HCT116 (cell line): ENCODE measurements around the gene AAK1. TPM values are rescaled to one million over a fixed set of nuclear protein-coding genes. Genes with fewer than 3 reads are reported as not detected.

Source experiments
- ATAC-seq: fragments of 200-7000 bp; cut with Tn5 transposase; 2 replicates; pipeline ENCODE4 v1.9.1; 2020; ENCODE audit warnings: mild to moderate bottlenecking, moderate library complexity
- BruUV-seq: library from RNA; stranded (reverse); fragments of 400-500 nt; replicated peaks from 2 replicates; lab custom pipeline; 2021; lab: Mats Ljungman, UMichigan
- CTCF ChIA-PET: fragments of 300-600 bp; sonication (Branson Sonifier 250); formaldehyde crosslinking; loops from one replicate; lab custom pipeline; 2021; ENCODE audit warnings: antibody characterized with exemption; lab: Charles Lee
- POLR2A ChIA-PET: fragments of 300-600, 350-600 bp; sonication (Branson Sonifier 250); formaldehyde crosslinking; loops from one replicate; lab custom pipeline; 2021; ENCODE audit warnings: antibody characterized with exemption; lab: Charles Lee
- RAD21 ChIA-PET, 2 experiments: fragments of 300-600 bp; sonication (Branson Sonifier 250); formaldehyde crosslinking; loops; one replicate each; lab custom pipeline; 2023; ENCODE audit warnings: low total read pairs in 2 of 2; ENCODE audit not compliant: uncharacterized antibody in 2 of 2, unreplicated experiment in 2 of 2, low non-redundant PET in 1 of 2; lab: Charles Lee
- DNase-seq: peaks from one replicate; pipeline ENCODE4 v3.0.0-alpha.2; 2010; ENCODE audit warnings: low read depth, low spot score
- H2AFZ ChIP-seq: fragments of 200-600 bp; shearing (Covaris generic), sonication (generic); 2 replicates; pipeline ENCODE4 v1.6.1; 2017; ENCODE audit warnings: low read depth, mixed run types, mixed read lengths, antibody characterized with exemption, low read length; ENCODE audit not compliant: poor library complexity, severe bottlenecking
- H3K27ac ChIP-seq: 2 replicates; pipeline ENCODE4 v1.5.1; 2012; ENCODE audit warnings: low read depth, low read length
- H3K27me3 ChIP-seq: fragments of 200-600 bp; sonication (generic); 2 replicates; pipeline ENCODE4 v1.6.1; 2016; ENCODE audit warnings: mixed run types, low read length, mixed read lengths; ENCODE audit not compliant: insufficient read depth
- H3K36me3 ChIP-seq, 2 experiments: fragments of 200-500 bp in 1 of 2; fragments of 200-600 bp in 1 of 2; sonication (Bioruptor generic) in 1 of 2; sonication (generic) in 1 of 2; 2 replicates each; pipeline versions ENCODE4 v1.5.1 to v1.6.1; 2014 to 2016; ENCODE audit warnings: low read length in 2 of 2, inconsistent platforms in 1 of 2, mixed read lengths in 1 of 2, mixed run types in 1 of 2; ENCODE audit not compliant: insufficient read depth in 2 of 2, control insufficient read depth in 1 of 2
- H3K4me1 ChIP-seq, 2 experiments: fragments of 200-600 bp in 1 of 2; sonication (generic) in 1 of 2; 2 replicates each; pipeline versions ENCODE4 v1.5.1 to v1.6.1; 2012 to 2017; ENCODE audit warnings: low read length in 2 of 2, inconsistent platforms in 1 of 2, mild to moderate bottlenecking in 1 of 2, mixed read lengths in 1 of 2, mixed run types in 1 of 2, moderate library complexity in 1 of 2; ENCODE audit not compliant: insufficient read depth in 2 of 2, control insufficient read depth in 1 of 2
- H3K4me2 ChIP-seq: fragments of 200-600 bp; sonication (generic); 2 replicates; pipeline ENCODE4 v1.6.1; 2017; ENCODE audit warnings: mixed run types, low read length, mixed read lengths
- H3K4me3 ChIP-seq, 2 experiments: fragments of 200-600 bp in 1 of 2; sonication (generic) in 1 of 2; replicated peaks in 1 of 2; 2 replicates each; pipeline ENCODE4 v1.5.1; 2011 to 2016; ENCODE audit warnings: low read length in 2 of 2, control low read depth in 1 of 2, low read depth in 1 of 2, mild to moderate bottlenecking in 1 of 2, mixed read lengths in 1 of 2, mixed run types in 1 of 2
- H3K79me2 ChIP-seq: fragments of 200-600 bp; sonication (generic); 2 replicates; pipeline ENCODE4 v1.6.1; 2017; ENCODE audit warnings: mild to moderate bottlenecking, mixed run types, low read length, moderate library complexity, mixed read lengths; ENCODE audit not compliant: insufficient read depth
- H3K9ac ChIP-seq: fragments of 200-600 bp; sonication (generic); 2 replicates; pipeline ENCODE4 v1.6.1; 2016; ENCODE audit warnings: low read length, mixed read lengths
- H3K9me2 ChIP-seq: fragments of 200-600 bp; sonication (generic), shearing (Covaris generic); 2 replicates; pipeline ENCODE4 v1.6.1; 2017; ENCODE audit warnings: mixed run types, mild to moderate bottlenecking, moderate library complexity; ENCODE audit not compliant: insufficient read depth
- H3K9me3 ChIP-seq, 2 experiments: fragments of 200-500 bp in 1 of 2; fragments of 200-600 bp in 1 of 2; sonication (Bioruptor generic) in 1 of 2; sonication (generic) in 1 of 2; 2 replicates each; pipeline ENCODE4 v1.6.1; 2014 to 2017; ENCODE audit warnings: low read length in 2 of 2, mixed read lengths in 2 of 2, inconsistent platforms in 1 of 2, low read depth in 1 of 2, mild to moderate bottlenecking in 1 of 2, mixed run types in 1 of 2, moderate library complexity in 1 of 2; ENCODE audit not compliant: control insufficient read depth in 1 of 2, insufficient read depth in 1 of 2
- H4K20me1 ChIP-seq: fragments of 200-600 bp; sonication (generic), shearing (Covaris generic); 2 replicates; pipeline ENCODE4 v1.6.1; 2017; ENCODE audit warnings: mixed run types, mild to moderate bottlenecking, moderate library complexity; ENCODE audit not compliant: insufficient read depth
- ATF3 ChIP-seq: IDR thresholded peaks from 2 replicates; pipeline ENCODE4 v1.6.1; 2012
- CBX3 ChIP-seq: IDR thresholded peaks from 2 replicates; pipeline ENCODE4 v1.6.1; 2012; ENCODE audit warnings: low read depth
- CEBPB ChIP-seq: IDR thresholded peaks from 2 replicates; pipeline ENCODE4 v1.6.1; 2012; ENCODE audit warnings: low read depth
- EZH2phosphoT487 ChIP-seq: fragments of 200-600 bp; IDR thresholded peaks from 2 replicates; pipeline ENCODE4 v1.6.1; 2018; ENCODE audit warnings: antibody characterized with exemption, borderline replicate concordance
- JUND ChIP-seq: IDR thresholded peaks from 2 replicates; pipeline ENCODE4 v1.6.1; 2012
- MAX ChIP-seq: IDR thresholded peaks from 2 replicates; pipeline ENCODE4 v1.6.1; 2012
- POLR2A ChIP-seq: IDR thresholded peaks from 2 replicates; pipeline ENCODE4 v1.7.0; 2011; ENCODE audit warnings: borderline replicate concordance; ENCODE audit not compliant: insufficient read depth, insufficient read length; ENCODE audit errors: extremely low read depth
- POLR2AphosphoS5 ChIP-seq: IDR thresholded peaks from 2 replicates; pipeline ENCODE4 v1.6.1; 2011; ENCODE audit warnings: mild to moderate bottlenecking, low read depth, low read length, moderate library complexity
- REST ChIP-seq: IDR thresholded peaks from 2 replicates; pipeline ENCODE4 v1.6.1; 2012; ENCODE audit warnings: low read depth
- YY1 ChIP-seq: IDR thresholded peaks from 2 replicates; pipeline ENCODE4 v1.6.1; 2011; ENCODE audit warnings: low read length, low read depth, moderate library complexity, mild to moderate bottlenecking; ENCODE audit not compliant: insufficient replicate concordance; ENCODE audit errors: extremely low read depth
- ZBTB33 ChIP-seq: IDR thresholded peaks from 2 replicates; pipeline ENCODE4 v1.6.1; 2011; ENCODE audit warnings: mild to moderate bottlenecking, low read length, moderate library complexity; ENCODE audit not compliant: insufficient replicate concordance; ENCODE audit errors: extremely low read depth
- ZFX ChIP-seq: fragments of 450-650 bp; IDR thresholded peaks from 2 replicates; pipeline ENCODE4 v1.6.1; 2017
- ZNF274 ChIP-seq: fragments of 200-500 bp; sonication (Bioruptor generic); IDR thresholded peaks from 2 replicates; pipeline ENCODE4 v1.6.1; 2014; ENCODE audit warnings: mild to moderate bottlenecking, low read depth, low read length, inconsistent platforms
- intact Hi-C: fragments of 100-400 bp; cut with micrococcal nuclease; formaldehyde crosslinking; loops from 2 replicates; pipeline ENCODE4 v1.10.0; 2022
- total RNA-seq: library from RNA; stranded (reverse); gene quantifications from one replicate; pipeline ENCODE4 v1.2.1, GENCODE V29; 2021; ENCODE audit not compliant: unreplicated experiment

The AAK1 gene
- total RNA-seq, 1 experiment from 2014 or later: 32.0 TPM

- H3K9ac ChIP-seq: no peak overlapping the region
- no peak for ATAC-seq
- no peak overlapping the region for H3K4me2 ChIP-seq
- no peaks in the 10 kb centered on the region for H3K9me2 ChIP-seq
- TF ChIP-seq CBX3: no peak
- no peak for TF ChIP-seq JUND
- no peak for TF ChIP-seq ZNF274
- TF ChIP-seq ZFX: no peak
- no peak for TF ChIP-seq REST
- DNase-seq: no peak
- no peaks in the 10 kb centered on the region for H3K36me3 ChIP-seq
- H3K4me1 ChIP-seq: peaks cover 15 to 25% of the 10 kb centered on the region in 2 experiments
- no peaks in the 10 kb centered on the region for H4K20me1 ChIP-seq
- POLR2A ChIA-PET: no interaction called here
- no peaks in the 10 kb centered on the region for H3K27me3 ChIP-seq
- no peak overlapping the region for H3K4me3 ChIP-seq
- intact Hi-C loops: no loop called here
- RAD21 ChIA-PET: no interaction called here
- no peaks in the 10 kb centered on the region for H3K9me3 ChIP-seq
- no peaks in the 10 kb centered on the region for H3K79me2 ChIP-seq
- H2AFZ ChIP-seq: no peak overlapping the region
- BruUV-seq: no TSS peak
- CTCF ChIA-PET: no interaction called here
- no peak overlapping the region for H3K27ac ChIP-seq
These were observed 38.7 kb downstream of the AAK1 start for GRCh38 chr2:69604836-69605235.

GRCh38 chr2:69604026-69604678, 39.4 kb downstream of the AAK1 start:
- no peaks in the 10 kb centered on the region for H3K9me3 ChIP-seq
- no peaks in the 10 kb centered on the region for H3K36me3 ChIP-seq
- H3K27ac ChIP-seq: no peak overlapping the region
- ATAC-seq (no peak), DNase-seq (no peak)
- ChIA-PET RAD21 (no interaction called here), CTCF (interaction anchor here (1.7 kb wide), 1 partner anchor 39 kb away, joined by 5 read pairs; no protein-coding TSS in a partner anchor), POLR2A (no interaction called here)
- TF ChIP-seq MAX (no peak), YY1 (no peak), EZH2phosphoT487 (no peak), POLR2AphosphoS5 (no peak), POLR2A (no peak), ATF3 (no peak), ZBTB33 (no peak), CEBPB (no peak), JUND (no peak), CBX3 (no peak), ZFX (no peak)
- no peak overlapping the region for H3K4me2 ChIP-seq
- H3K27me3 ChIP-seq: no peaks in the 10 kb centered on the region
- H3K79me2 ChIP-seq: no peaks in the 10 kb centered on the region
- H2AFZ ChIP-seq: no peak overlapping the region
- no peaks in the 10 kb centered on the region for H3K9me2 ChIP-seq
- no peaks in the 10 kb centered on the region for H4K20me1 ChIP-seq
- H3K4me3 ChIP-seq: no peak overlapping the region
- no peak overlapping the region for H3K9ac ChIP-seq
- no TSS peak for BruUV-seq
- intact Hi-C loops: no loop called here
- peaks cover 15 to 25% of the 10 kb centered on the region in 2 experiments for H3K4me1 ChIP-seq
